ENCODE data around the gene TMC1.

The TMC1 gene

GRCh38 chr9:72779614-72780013 is 258.2 kb downstream of the TMC1 start:
- no peak overlapping the region for H2AK5ac ChIP-seq (ENCODE audit: low read length)
- no peak for DNase-seq
- no peak overlapping the region for H3K4me3 ChIP-seq (ENCODE audit: low read depth, low read length)
- H2BK12ac ChIP-seq (ENCODE audit: low read length): no peak overlapping the region
- H3K18ac ChIP-seq (ENCODE audit: low read length): no peak overlapping the region
- H3K36me3 ChIP-seq (ENCODE audit: control insufficient read depth in 1 of 2, insufficient read depth in 2 of 2, low read length in 2 of 2): no peaks in the 10 kb centered on the region
- H3K79me2 ChIP-seq (ENCODE audit: control insufficient read depth, insufficient read depth, low read length, poor library complexity): no peaks in the 10 kb centered on the region
- H3K4ac ChIP-seq (ENCODE audit: low read depth, low read length): no peak overlapping the region
- H2AFZ ChIP-seq (ENCODE audit: insufficient read depth, low read length, poor library complexity): no peak overlapping the region
- H4K8ac ChIP-seq (ENCODE audit: low read depth, low read length): no peak overlapping the region
- H2BK5ac ChIP-seq (ENCODE audit: low read depth, low read length, poor library complexity): no peak overlapping the region
- no peak overlapping the region for H3K27ac ChIP-seq (ENCODE audit: low read depth, low read length)
- no peak overlapping the region for H2BK120ac ChIP-seq (ENCODE audit: insufficient read depth, low read length, poor library complexity)
- no peaks in the 10 kb centered on the region for H3K9me3 ChIP-seq (ENCODE audit: insufficient read depth, low read depth, low read length)
- no peaks in the 10 kb centered on the region for H3K4me1 ChIP-seq (ENCODE audit: control insufficient read depth in 1 of 2, insufficient read depth in 2 of 2, low read length in 2 of 2)
- no peak overlapping the region for H3K14ac ChIP-seq (ENCODE audit: low read length)
- no peak overlapping the region for H3K23ac ChIP-seq (ENCODE audit: low read length)
- H4K12ac ChIP-seq (ENCODE audit: low read depth, low read length): no peak overlapping the region
- no peak overlapping the region for H3K4me2 ChIP-seq (ENCODE audit: low read length)
- H4K91ac ChIP-seq (ENCODE audit: low read depth, low read length): no peak overlapping the region
- no peak overlapping the region for H3K9ac ChIP-seq (ENCODE audit: low read length)
- no peaks in the 10 kb centered on the region for H3K27me3 ChIP-seq (ENCODE audit: insufficient read depth, low read length)
- H3K79me1 ChIP-seq (ENCODE audit: low read length): no peaks in the 10 kb centered on the region

- DNase-seq: no peak
- no peak overlapping the region for H2AFZ ChIP-seq (ENCODE audit: insufficient read depth, low read length, poor library complexity)
- no peak overlapping the region for H4K12ac ChIP-seq (ENCODE audit: low read depth, low read length)
- H3K27ac ChIP-seq (ENCODE audit: low read depth, low read length): no peak overlapping the region
- no peak overlapping the region for H2BK12ac ChIP-seq (ENCODE audit: low read length)
- no peaks in the 10 kb centered on the region for H3K9me3 ChIP-seq (ENCODE audit: insufficient read depth, low read depth, low read length)
- H3K14ac ChIP-seq (ENCODE audit: low read length): no peak overlapping the region
- H3K36me3 ChIP-seq (ENCODE audit: control insufficient read depth in 1 of 2, insufficient read depth in 2 of 2, low read length in 2 of 2): no peaks in the 10 kb centered on the region
- H3K4me2 ChIP-seq (ENCODE audit: low read length): no peak overlapping the region
- H2AK5ac ChIP-seq (ENCODE audit: low read length): no peak overlapping the region
- H3K79me2 ChIP-seq (ENCODE audit: control insufficient read depth, insufficient read depth, low read length, poor library complexity): no peaks in the 10 kb centered on the region
- no peak overlapping the region for H3K18ac ChIP-seq (ENCODE audit: low read length)
- no peak overlapping the region for H3K4me3 ChIP-seq (ENCODE audit: low read depth, low read length)
- H2BK5ac ChIP-seq (ENCODE audit: low read depth, low read length, poor library complexity): no peak overlapping the region
- no peak overlapping the region for H3K4ac ChIP-seq (ENCODE audit: low read depth, low read length)
- H3K27me3 ChIP-seq (ENCODE audit: insufficient read depth, low read length): no peaks in the 10 kb centered on the region
- H3K4me1 ChIP-seq (ENCODE audit: control insufficient read depth in 1 of 2, insufficient read depth in 2 of 2, low read length in 2 of 2): no peaks in the 10 kb centered on the region
- H2BK120ac ChIP-seq (ENCODE audit: insufficient read depth, low read length, poor library complexity): no peak overlapping the region
- H4K91ac ChIP-seq (ENCODE audit: low read depth, low read length): no peak overlapping the region
- no peak overlapping the region for H4K8ac ChIP-seq (ENCODE audit: low read depth, low read length)
- H3K79me1 ChIP-seq (ENCODE audit: low read length): no peaks in the 10 kb centered on the region
- no peak overlapping the region for H3K23ac ChIP-seq (ENCODE audit: low read length)
- no peak overlapping the region for H3K9ac ChIP-seq (ENCODE audit: low read length)
Measured at GRCh38 chr9:72786948-72787347, 265.5 kb downstream of the TMC1 start.

- Histone ChIP-seq H2BK12ac (ENCODE audit: low read length) (no peak overlapping the region), H3K4me3 (ENCODE audit: low read depth, low read length) (no peak overlapping the region), H4K91ac (ENCODE audit: low read depth, low read length) (no peak overlapping the region), H3K4me1 (ENCODE audit: control insufficient read depth in 1 of 2, insufficient read depth in 2 of 2, low read length in 2 of 2) (no peaks in the 10 kb centered on the region), H4K8ac (ENCODE audit: low read depth, low read length) (peak overlapping the region; percentile 38), H3K79me1 (ENCODE audit: low read length) (no peaks in the 10 kb centered on the region), H3K18ac (ENCODE audit: low read length) (no peak overlapping the region), H3K79me2 (ENCODE audit: control insufficient read depth, insufficient read depth, low read length, poor library complexity) (no peaks in the 10 kb centered on the region), H2BK5ac (ENCODE audit: low read depth, low read length, poor library complexity) (no peak overlapping the region), H3K27ac (ENCODE audit: low read depth, low read length) (no peak overlapping the region), H2AK5ac (ENCODE audit: low read length) (no peak overlapping the region), H3K9me3 (ENCODE audit: insufficient read depth, low read depth, low read length) (peaks cover under 1% of the 10 kb centered on the region), H4K12ac (ENCODE audit: low read depth, low read length) (no peak overlapping the region), H3K9ac (ENCODE audit: low read length) (no peak overlapping the region), H3K4ac (ENCODE audit: low read depth, low read length) (no peak overlapping the region), H3K36me3 (ENCODE audit: control insufficient read depth in 1 of 2, insufficient read depth in 2 of 2, low read length in 2 of 2) (no peaks in the 10 kb centered on the region), H3K14ac (ENCODE audit: low read length) (no peak overlapping the region), H3K27me3 (ENCODE audit: insufficient read depth, low read length) (no peaks in the 10 kb centered on the region), H2BK120ac (ENCODE audit: insufficient read depth, low read length, poor library complexity) (no peak overlapping the region), H2AFZ (ENCODE audit: insufficient read depth, low read length, poor library complexity) (no peak overlapping the region), H3K4me2 (ENCODE audit: low read length) (no peak overlapping the region), H3K23ac (ENCODE audit: low read length) (no peak overlapping the region)
- DNase-seq: peak in 1 of 2 donors; percentile 53
- no CpG with 5 or more reads among the region's 5 CpGs for WGBS (ENCODE audit: extremely low coverage, insufficient coverage, insufficient read length)
Measured at GRCh38 chr9:72788966-72789735, 267.7 kb downstream of the TMC1 start.

GRCh38 chr9:72789885-72790284 is 268.5 kb downstream of the TMC1 start:
- Histone ChIP-seq H3K4me3 (ENCODE audit: low read depth, low read length) (no peak overlapping the region), H2AK5ac (ENCODE audit: low read length) (no peak overlapping the region), H2BK12ac (ENCODE audit: low read length) (no peak overlapping the region), H2BK5ac (ENCODE audit: low read depth, low read length, poor library complexity) (no peak overlapping the region), H4K91ac (ENCODE audit: low read depth, low read length) (no peak overlapping the region), H3K27me3 (ENCODE audit: insufficient read depth, low read length) (no peaks in the 10 kb centered on the region), H3K9me3 (ENCODE audit: insufficient read depth, low read depth, low read length) (peaks cover 1% of the 10 kb centered on the region), H3K4me2 (ENCODE audit: low read length) (no peak overlapping the region), H3K79me1 (ENCODE audit: low read length) (no peaks in the 10 kb centered on the region), H2AFZ (ENCODE audit: insufficient read depth, low read length, poor library complexity) (no peak overlapping the region), H4K12ac (ENCODE audit: low read depth, low read length) (no peak overlapping the region), H3K27ac (ENCODE audit: low read depth, low read length) (no peak overlapping the region), H3K4me1 (ENCODE audit: control insufficient read depth in 1 of 2, insufficient read depth in 2 of 2, low read length in 2 of 2) (no peaks in the 10 kb centered on the region), H3K14ac (ENCODE audit: low read length) (no peak overlapping the region), H3K9ac (ENCODE audit: low read length) (no peak overlapping the region), H3K36me3 (ENCODE audit: control insufficient read depth in 1 of 2, insufficient read depth in 2 of 2, low read length in 2 of 2) (no peaks in the 10 kb centered on the region), H3K4ac (ENCODE audit: low read depth, low read length) (no peak overlapping the region), H2BK120ac (ENCODE audit: insufficient read depth, low read length, poor library complexity) (no peak overlapping the region), H3K23ac (ENCODE audit: low read length) (no peak overlapping the region), H4K8ac (ENCODE audit: low read depth, low read length) (no peak overlapping the region), H3K18ac (ENCODE audit: low read length) (no peak overlapping the region), H3K79me2 (ENCODE audit: control insufficient read depth, insufficient read depth, low read length, poor library complexity) (no peaks in the 10 kb centered on the region)
- WGBS (ENCODE audit: extremely low coverage, insufficient coverage, insufficient read length): no CpG with 5 or more reads among the region's 3 CpGs
- no peak for DNase-seq

Measured in trophoblast cell (in vitro differentiated cells and primary cell).